Fibroblast of the aortic adventitia (primary cell): Measurements from ENCODE around the gene B4GALT5. TPM values are rescaled to one million over a fixed set of nuclear protein-coding genes. Genes with fewer than 3 reads are reported as not detected.

Source experiments
- DNase-seq: peaks from one replicate; pipeline ENCODE4 v3.0.0-alpha.2; 2010; ENCODE audit warnings: low read depth
- H3K4me3 ChIP-seq: 2 replicates; pipeline ENCODE4 v1.5.1; 2011; ENCODE audit warnings: low read depth, mild to moderate bottlenecking, control low read depth, low read length, moderate library complexity
- CTCF ChIP-seq: IDR thresholded peaks from 2 replicates; pipeline ENCODE4 v1.5.1; 2011; ENCODE audit warnings: mild to moderate bottlenecking, low read length, control low read depth, inconsistent platforms; ENCODE audit not compliant: insufficient read depth
- total RNA-seq: library from RNA; depleted of rRNA; stranded (reverse); fragments of >200 nt; gene quantifications from 2 replicates; pipeline ENCODE4 v1.2.3, GENCODE V29; 2012; ENCODE audit warnings: low replicate concordance

B4GALT5 gene
- total RNA-seq, 1 donor, result 23.4 TPM

GRCh38 chr20:49646528-49646927 is 67.2 kb downstream of the B4GALT5 start:
- no peak overlapping the region for H3K4me3 ChIP-seq
- TF ChIP-seq CTCF, result no peak
- no peak for DNase-seq

- TF ChIP-seq CTCF, result no peak
- DNase-seq, result peak; percentile 32
- H3K4me3 ChIP-seq, result no peak overlapping the region
Observed at GRCh38 chr20:49646126-49646525, 67.6 kb downstream of the B4GALT5 start.

- H3K4me3 ChIP-seq, result no peak overlapping the region
- no peak for TF ChIP-seq CTCF
- no peak for DNase-seq
Observed at GRCh38 chr20:49644980-49645565, 68.6 kb downstream of the B4GALT5 start.

GRCh38 chr20:49642816-49643215 is 70.9 kb downstream of the B4GALT5 start:
- no peak for DNase-seq
- TF ChIP-seq CTCF, result no peak
- no peak overlapping the region for H3K4me3 ChIP-seq

- H3K4me3 ChIP-seq, result no peak overlapping the region
- no peak for DNase-seq
- no peak for TF ChIP-seq CTCF
Observed at GRCh38 chr20:49641683-49642656, 71.7 kb downstream of the B4GALT5 start.

- TF ChIP-seq CTCF, result no peak
- DNase-seq, result no peak
- H3K4me3 ChIP-seq, result no peak overlapping the region
Observed at GRCh38 chr20:49637046-49637637, 76.5 kb downstream of the B4GALT5 start.
